Measurements from ENCODE around the gene MRPS17.

- TF ChIP-seq CTCF (IDR thresholded peaks at IDR 0.05) = no peak
- no peak for TF ChIP-seq POLR2A (IDR thresholded peaks at IDR 0.05; ENCODE audit: low read depth)
- TF ChIP-seq EP300 (IDR thresholded peaks at IDR 0.05) = no peak
- no peak for TF ChIP-seq POLR2AphosphoS5 (IDR thresholded peaks at IDR 0.05)
These were observed 45.3 kb downstream of the MRPS17 start for GRCh38 chr7:55996856-55997500.

Measured in esophagus muscularis mucosa (tissue), 4 donors.